Measurements from ENCODE around the gene GUCA2B.

The GUCA2B gene

DNA sequence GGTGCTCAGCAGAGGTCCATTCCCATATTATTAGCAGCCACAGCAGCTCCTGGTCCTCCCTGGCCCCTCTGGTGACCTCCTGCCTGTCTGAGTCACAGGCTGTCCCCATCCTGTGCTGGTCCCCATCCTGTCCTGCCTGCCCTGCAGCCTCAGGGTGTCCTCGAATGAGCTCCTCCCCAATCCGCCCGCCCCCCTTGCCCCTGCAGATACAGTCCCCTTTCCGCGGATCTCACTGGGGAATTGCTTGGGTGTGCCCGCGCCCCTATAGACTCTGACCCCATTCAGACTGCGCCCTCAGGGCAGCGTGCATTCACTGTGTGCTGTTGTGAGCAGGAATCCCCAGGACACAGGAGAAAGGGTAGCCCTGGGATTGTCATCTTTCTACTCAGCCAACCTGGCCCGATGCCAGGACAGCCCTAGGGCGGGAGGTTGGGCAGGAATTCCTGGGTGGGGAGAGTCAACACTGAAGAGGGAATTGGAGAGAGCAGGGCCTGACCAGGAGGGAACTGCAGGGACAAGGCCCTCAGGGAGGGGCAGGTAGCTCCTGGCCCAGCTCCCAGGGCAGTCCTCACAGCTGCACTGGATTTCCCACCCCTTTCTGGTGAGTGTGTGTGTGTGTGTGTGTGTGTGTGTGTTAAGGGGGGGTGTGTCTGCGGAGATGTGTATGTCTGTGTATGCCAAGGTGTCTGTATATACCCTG is 12.5 kb downstream of the GUCA2B start:
- H3K4me3 ChIP-seq (ENCODE audit: low read depth, low read length), result no peak overlapping the region

DNA sequence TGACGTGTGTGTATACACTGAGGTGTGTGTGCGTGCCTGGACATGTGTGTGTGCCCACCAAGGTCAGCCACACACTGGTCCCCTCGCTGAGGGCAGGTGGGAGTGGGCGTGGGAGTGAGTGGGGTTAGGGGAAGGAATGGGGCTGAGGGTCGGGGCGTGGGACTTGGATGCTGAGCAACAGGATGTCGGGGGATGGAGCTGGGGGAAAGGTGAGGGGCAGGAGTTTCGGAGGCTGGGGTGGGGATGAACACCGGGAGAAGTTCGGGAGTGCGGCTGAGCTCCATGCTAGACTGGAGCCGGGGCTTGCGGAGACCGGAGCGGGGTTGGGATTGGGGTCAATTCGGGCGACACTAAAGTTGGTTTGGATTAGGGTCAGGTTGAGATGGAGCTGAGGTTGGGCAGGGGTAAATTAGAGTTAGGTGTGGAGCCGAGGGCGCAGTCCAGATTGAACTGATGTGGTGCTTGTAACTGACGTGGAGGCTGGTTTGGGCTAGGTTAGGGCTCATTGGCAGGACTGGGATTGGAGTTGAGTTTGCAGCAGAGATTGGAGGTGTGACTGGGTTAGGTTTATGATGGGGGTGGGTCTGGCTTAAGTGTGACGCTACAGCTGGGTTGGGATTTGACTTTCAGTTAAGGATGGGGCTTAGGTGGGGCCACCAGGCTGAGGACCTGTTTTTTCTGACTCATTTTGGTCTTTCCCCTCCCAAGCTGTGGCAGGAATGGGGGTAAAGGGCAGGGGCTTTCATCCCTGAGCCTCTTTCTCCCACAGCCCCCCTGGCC is 14.6 kb downstream of the GUCA2B start:
- H3K4me3 ChIP-seq (ENCODE audit: low read depth, low read length), result no peak overlapping the region

DNA sequence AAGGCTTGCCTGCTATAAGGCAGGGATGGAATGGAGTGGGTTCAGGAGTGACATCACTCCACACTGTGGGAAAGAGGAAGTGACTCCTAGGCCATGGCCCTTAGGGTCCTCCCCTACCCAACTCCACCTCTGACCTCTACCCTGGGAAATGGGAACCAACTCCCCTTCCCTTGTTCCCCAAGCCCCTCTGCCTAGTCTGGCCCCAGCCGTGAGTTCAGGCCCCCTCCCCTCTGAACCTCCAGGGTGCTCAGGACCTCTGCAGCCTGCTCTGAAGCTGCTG is 15.1 kb downstream of the GUCA2B start:
- no peak overlapping the region for H3K4me3 ChIP-seq (ENCODE audit: low read depth, low read length)

DNA sequence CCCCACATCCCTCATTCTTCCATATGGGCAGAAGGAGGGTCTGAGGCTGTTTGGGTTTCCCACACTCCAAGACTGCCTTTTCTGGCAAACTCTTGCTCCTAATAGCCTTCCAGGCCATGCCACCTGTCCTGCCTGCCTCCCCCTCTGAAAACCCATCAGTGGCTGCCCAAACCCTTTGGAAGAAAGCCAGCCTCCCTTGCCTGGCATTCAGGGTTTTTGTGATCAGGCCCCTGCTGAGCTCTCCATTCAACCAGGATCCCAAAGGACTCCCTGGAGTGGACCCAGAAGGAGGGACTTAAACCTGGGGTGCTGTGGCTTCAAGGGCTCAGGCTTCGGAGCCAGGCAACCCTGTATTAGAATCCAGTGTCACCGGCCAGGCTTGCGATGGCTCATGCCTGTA is 15.6 kb downstream of the GUCA2B start:
- H3K4me3 ChIP-seq (ENCODE audit: low read depth, low read length), result no peak overlapping the region

DNA sequence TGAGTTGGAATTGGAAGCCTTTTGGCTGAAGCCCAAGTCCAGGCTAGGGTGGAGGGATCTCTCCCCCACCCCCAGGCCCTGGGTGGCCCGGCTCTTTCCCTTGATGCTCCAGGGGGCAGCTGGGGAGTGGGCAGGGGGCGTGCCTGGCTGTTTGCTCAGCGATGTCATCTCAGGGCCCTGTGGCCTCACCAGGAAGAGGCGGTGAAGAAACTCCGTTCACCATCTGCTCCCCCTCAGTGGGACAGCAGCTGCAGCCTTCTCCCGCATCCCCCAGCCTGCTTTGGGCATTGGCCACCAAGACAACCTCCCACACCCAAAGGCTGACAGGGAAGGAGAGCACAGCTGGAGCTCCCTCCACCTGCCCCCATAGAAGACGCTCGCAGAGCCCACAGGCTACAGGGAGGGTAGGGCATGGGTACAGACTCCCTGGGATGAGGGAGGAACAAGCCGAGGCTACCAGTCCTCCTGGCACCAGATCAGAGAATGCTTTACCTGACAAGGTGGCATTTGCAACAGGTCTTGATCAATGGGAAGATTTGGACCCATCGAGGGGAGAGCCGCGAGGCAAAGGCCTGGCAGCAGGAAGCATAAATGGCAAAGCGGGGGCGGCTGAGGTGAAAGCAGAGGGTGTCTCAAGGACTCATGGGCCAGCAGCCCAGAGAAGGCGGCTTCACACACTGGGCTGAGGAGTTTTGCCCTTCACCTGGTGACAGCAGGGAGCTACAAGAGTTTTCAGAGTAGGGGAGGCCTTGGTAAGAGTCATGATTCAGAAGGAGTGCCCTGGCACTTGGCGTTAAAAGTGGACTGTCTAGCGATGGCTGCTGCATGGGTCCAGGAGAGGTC is 17.8 kb downstream of the GUCA2B start:
- H3K4me3 ChIP-seq (ENCODE audit: low read depth, low read length), result no peak overlapping the region

DNA sequence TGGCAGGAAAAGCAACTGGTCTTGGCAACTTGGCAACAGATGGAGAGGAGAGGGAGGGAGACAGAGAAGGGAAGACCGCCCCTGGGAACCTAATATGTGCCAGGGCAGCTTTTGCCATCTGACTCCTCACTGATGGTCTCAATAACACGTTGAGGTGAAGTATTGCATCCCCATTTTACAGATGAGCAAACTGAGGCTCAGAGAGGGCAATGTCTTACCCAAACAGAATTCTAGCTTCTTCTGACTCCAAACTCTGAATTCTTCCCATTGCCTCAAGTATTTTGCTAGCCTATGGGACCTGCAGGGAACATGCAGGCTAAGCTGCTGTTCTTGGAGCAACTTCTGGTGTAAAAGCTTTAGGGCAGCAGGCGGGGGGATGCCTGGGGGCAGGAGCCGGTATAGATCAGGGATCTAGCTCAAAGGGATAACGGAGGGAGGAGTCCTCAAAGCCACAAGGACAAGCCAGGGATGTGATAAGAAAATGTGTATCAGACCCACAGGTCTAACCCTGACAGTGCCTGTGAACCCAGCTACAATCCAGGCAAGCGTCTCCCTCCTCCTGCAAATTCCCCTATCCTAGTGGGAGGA is 18.6 kb downstream of the GUCA2B start:
- no peak overlapping the region for H3K4me3 ChIP-seq (ENCODE audit: low read depth, low read length)

DNA sequence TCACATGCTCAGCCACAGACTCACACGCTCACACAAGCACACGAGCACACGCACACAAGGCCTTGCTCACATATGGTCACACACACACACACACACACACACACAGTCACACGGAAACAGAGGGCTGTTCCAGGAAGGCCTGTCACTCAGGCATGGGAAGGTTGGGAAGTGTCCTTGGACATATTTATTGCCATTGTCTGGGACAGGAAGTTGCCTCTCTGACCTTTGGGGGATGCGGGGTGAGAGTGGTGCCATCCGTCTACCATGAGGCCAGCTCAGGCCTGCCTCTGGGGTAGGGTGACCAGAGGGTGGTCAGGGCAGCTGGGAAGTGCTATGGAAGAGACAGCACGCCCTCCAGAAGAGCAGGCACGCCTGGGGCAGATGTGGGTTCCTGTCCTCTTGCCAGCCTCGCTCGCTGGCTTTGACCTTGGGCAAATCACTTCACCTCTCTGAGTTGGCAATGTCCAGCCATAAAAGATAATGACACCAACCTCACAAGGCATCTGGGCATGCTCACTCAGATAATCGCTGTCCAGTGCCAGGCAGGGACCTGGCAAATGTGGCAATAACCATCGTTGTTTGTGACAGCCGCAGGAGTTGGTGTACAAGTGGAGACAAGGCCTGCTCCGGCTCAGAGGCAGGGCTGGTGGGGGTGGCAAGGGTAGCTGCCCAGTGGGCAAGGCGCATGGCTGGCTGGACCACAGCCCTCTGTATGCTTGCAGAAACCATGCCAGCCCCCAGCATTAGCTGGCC is 19.3 kb downstream of the GUCA2B start:
- H3K4me3 ChIP-seq (ENCODE audit: low read depth, low read length), result no peak overlapping the region

DNA sequence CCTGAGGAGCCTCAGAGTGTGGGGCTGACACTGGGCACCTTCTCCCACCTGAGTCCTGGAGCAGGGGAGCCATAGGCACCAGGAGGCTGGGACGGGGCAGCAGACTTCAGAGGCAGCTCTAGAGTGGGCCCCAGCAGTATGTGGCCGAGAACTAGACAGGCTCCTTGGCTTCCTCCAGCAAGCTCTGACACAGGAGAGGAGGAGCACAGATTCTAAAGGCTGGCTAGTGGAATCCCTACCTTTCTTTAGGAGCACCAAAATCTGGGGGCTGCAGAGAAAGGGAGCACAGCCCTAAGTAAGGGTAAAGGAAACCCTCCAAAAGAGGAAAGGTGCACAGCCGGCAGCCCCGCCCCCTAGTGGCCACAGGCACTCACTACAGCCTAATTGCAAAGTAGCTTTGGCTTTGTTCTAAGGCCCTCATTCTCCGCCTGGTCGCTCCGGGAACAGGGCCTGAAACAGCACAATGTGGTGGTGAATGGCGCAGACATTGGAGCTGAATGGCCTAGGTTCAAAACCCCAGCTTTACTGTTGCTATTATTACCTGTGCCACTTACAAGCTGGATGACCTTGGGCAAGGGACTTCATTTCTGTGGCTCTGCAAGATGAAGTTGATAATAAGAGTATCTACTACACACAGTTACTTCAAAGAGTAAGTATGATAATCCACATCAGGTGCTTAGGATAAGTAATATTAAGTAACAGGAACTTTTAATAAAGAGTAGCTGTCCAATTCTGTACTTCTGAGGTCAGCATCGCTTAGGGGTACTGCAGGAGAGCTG is 20.1 kb downstream of the GUCA2B start:
- H3K4me3 ChIP-seq (ENCODE audit: low read depth, low read length), result no peak overlapping the region

DNA sequence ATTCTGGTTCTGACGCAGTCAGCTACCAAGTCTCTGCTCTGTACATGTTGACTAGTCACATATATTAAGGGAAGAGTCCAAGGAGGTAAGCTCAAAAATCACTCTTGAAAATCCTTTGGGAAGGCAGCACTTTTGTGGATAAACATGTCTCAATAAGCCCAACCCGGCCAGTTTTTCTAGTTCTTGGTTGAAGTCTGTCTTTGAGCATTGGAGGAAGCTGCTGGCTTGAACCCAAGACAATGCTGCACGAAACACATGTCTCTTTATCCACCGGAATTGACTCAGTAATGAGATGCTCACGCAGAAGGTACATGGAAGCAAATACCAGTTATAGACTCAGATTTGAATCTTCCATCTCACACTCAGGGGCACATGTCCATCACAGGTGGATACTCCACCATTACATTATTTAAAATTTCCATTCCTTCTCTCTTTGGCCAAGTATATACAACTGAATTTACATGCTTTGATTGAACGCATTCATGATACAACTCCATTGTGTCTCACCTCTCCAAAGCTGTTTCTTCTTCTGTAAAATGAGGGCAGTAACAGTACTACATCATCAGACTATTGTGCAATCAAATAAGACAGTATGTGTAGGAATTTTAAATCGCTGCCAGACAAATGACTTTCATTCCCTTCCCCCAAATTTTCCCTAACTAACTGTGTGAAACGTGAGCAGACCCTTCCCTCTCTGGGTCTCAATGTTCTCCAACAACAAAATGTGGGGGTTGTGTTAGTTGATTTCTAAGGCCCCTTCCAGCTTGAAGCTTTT is 20.9 kb downstream of the GUCA2B start:
- no peak overlapping the region for H3K4me3 ChIP-seq (ENCODE audit: low read depth, low read length)

DNA sequence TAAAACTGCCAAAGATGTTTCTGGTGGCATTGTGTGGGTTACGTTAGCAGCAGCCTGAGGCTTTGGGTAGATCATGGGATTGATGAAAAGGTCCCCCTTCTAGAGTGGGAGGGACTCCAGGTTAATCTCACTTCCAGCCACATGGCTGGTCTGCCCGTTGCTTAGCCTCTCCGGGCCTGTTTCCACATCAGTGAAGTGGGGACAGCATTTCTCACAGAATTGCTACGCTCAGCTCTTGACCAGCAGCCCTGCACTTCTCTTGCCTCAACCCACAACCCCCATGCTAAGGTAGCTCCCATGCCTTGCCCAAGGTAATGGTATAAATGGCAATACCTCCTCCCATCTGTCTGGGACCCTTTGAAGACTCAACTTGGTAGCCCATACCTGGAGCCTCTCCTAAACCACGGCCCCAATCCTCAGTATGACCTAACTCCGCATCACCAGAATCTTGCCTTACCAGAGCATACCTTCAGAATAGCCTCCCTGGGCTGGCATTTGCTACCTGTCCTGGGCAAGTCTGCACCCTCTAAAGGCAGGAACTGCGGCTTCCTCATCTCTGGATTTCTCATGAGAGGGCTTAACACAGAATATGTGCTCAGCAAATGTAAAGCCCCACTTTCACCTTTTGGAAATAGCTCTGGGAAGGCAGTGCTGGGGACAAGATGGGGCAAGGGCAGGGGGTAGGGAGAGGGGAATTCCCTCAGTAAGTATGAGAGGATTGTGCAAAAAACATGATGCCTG is 22.3 kb downstream of the GUCA2B start:
- H3K4me3 ChIP-seq (ENCODE audit: low read depth, low read length), result no peak overlapping the region

DNA sequence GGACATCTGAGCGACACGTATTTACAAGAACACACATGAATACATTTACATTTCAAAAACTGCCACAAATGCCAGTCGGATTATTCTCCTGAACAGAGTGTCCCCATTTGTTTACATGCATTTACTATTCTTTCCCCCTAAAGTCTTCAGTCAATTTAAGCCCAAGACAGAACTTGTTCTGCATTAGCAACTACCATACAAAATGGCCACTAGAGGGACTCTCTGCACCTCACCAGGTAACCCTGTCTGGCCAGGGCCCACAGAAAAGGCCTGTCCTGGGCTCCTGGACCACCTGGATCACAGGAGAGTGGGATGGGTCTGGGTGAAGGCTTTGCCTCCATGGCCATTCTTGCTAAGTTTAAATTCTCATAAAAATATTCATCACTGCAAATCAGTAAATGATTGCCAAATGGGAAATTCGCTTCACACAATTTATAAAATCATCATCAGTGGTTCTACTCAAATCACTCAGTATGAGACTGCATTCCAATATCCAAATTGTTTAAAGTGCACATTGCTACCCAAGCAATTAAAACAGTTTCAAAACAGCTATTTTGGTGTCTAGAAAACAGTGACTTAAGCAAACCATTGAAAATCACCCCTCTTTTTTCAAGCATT is 23.8 kb downstream of the GUCA2B start:
- H3K4me3 ChIP-seq (ENCODE audit: low read depth, low read length), result no peak overlapping the region

DNA sequence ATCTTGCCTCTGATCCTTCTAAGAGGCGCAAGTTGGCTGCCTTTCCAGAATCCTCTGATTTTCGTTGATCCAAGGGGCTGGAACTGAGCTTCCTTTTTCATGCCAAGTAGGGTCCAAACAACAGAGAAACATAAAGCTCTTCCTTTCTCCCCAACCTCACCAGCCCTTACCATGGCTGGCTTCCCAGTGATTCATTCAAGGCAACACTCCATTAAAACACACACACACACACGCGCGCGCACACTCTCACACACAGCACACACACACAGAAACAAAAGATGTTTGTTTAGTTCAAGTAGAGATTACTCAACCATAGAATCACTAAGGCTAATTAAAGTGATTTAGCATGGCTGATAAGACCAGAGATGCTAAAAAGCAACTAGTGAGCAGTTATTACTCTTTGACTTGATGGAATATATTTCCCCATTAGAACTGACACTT is 24.4 kb downstream of the GUCA2B start:
- H3K4me3 ChIP-seq (ENCODE audit: low read depth, low read length), result no peak overlapping the region

DNA sequence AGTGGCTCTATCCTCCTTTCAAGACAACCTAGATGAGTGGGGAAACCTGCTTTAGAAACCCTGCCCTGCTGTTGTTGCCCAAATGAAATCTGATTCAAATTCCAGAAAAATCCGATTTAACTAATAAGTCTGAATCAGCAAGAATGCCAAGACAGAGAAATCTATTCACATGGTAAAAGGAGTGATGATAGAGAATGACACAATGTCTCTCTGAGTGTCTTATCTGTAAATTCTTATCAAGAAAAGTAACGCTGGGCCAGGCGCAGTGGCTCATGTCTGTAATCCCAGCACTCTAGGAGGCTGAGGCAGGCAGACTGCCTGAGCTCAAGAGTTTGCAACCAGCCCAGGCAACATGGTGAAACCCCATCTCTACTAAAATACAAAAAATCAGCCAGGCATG is 25.0 kb downstream of the GUCA2B start:
- no peak overlapping the region for H3K4me3 ChIP-seq (ENCODE audit: low read depth, low read length)

DNA sequence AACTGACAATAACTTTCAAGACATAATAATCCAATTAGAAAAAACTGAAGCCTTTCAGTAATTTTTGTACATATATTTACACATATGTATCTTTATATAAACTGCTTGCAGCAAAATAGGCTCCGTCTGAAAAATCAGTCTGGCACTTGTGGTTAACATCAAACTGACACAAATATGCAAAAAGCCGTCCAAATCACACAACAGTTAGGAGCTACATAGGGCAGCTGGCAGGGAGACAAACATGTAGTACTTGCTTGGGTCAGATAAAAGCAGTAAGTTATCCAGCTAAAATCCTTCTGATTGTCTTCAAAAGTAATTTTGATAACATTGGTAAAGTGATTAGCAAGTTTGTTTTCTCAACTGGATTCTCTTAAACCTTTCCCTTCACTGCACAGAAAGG is 26.1 kb downstream of the GUCA2B start:
- no peak overlapping the region for H3K4me3 ChIP-seq (ENCODE audit: low read depth, low read length)

DNA sequence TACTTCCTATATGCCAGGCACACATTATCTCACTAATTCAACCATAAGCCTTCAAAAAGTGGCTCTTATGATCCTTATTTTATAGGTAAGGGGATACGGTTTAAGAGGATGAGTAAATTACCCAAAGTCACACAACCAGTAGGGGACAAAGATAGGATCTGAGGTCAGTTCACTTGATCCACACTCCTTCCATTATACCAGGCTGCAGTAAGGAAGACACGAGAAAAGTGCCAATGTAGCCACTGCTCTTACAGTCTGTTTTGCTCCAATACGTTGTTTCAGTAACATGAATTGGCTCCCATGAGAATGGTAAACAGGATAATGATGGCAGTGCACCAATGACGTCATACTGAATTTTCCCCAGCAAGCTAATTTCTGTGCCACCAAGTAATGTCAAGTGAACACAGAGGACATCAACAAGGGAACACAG is 26.7 kb downstream of the GUCA2B start:
- no peak overlapping the region for H3K4me3 ChIP-seq (ENCODE audit: low read depth, low read length)

DNA sequence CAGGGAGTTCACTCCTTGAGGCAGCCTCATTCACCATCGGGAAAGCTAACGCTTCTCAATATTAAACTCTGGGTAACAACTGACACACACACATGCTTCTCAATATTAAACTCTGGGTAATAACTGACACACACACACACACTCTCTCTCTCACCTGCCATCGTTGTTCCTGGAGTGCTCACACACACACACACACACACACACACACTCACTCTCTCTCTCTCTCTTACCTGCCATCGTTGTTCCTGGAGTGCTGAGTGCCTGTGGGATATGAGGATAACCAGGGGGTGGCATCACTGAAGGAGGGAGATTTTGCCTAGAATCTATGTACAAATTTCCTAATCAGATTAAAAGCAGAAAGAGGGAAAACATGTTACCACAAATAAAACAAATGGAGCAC is 28.5 kb downstream of the GUCA2B start:
- H3K4me3 ChIP-seq (ENCODE audit: low read depth, low read length), result no peak overlapping the region

DNA sequence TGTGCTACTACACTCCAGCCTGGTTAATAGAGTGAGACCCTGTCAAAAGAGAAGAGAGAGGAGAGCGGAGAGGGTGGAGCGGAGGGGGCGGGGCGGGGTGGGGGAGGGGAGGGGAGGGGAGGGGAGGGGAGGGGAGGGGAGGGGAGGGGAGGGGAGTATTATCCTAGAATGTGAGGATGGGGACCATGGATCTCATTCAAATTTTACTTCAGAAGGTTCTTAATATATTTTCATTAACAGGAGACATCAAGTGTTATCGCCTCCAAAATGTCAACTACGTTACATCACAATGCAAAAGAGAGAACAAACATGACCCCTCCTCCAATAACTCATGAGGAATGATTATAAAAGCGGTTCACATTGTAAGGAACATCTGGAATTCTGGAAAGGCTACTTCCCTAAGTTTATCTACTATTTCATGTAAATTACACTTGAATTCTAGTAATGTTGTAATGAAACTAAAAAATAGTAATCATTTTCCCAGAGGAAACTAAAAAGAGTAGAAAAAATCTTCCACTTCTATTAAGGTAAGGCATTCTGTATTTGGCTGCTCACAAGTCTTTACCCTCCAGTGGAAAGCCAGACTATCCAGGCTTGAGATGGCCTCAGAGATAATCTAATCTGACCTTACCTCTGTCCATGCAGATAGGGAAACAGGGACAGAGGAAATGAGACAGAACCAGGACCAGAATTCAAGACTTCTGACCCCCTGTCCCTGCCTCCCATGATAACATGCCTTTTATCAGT is 30.2 kb downstream of the GUCA2B start:
- H3K4me3 ChIP-seq (ENCODE audit: low read depth, low read length), result no peak overlapping the region

DNA sequence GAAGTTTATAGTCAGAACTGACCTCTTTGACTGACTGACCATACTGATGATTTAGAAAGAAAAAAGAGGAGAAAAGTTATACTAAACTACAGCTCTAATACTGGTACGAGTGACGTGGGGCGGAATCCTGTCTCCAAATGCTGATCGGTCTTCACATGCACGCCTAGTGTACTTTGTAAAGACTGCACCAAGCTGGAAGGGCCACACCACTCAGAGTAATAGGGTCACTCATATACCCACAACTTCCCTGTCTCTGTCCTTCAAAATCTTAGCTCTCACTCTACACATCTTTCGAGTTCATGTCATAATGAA is 30.7 kb downstream of the GUCA2B start:
- no peak overlapping the region for H3K4me3 ChIP-seq (ENCODE audit: low read depth, low read length)
